Measurements from ENCODE around the gene FASTKD3.

GRCh38 chr5:7916171-7916804, 47.5 kb upstream of the FASTKD3 start:
- TF ChIP-seq RAD21 (IDR thresholded peaks at IDR 0.05; ENCODE audit: insufficient read depth, low read depth, low read length) (no peak), POLR2A (IDR thresholded peaks at IDR 0.05; ENCODE audit: low read depth, low read length) (no peak)
